Measurements from ENCODE around the gene TIAL1. TPM values are rescaled to one million over a fixed set of nuclear protein-coding genes. Genes with fewer than 3 reads are reported as not detected.
A peak's percentile ranks its signal among the peaks of the same experiment; 100 is the strongest.
"Not testable (repeated sequence)": the region's sequence is repeated elsewhere in the genome, so short reads cannot be mapped to it uniquely, and the experiment has no call there.

The TIAL1 gene
- total RNA-seq, 1 experiment from 2014 or later = 45.4 TPM

- no peaks in the 10 kb centered on the region for H3K27me3 ChIP-seq (ENCODE audit: control insufficient read depth, insufficient read depth, low read length)
- H3K4me3 ChIP-seq (ENCODE audit: insufficient read depth, low read depth, low read length) = no peak overlapping the region
- H3K36me3 ChIP-seq (replicated peaks; ENCODE audit: control insufficient read depth, insufficient read depth, low read length) = no peaks in the 10 kb centered on the region
- DNase-seq = no peak
Observed at GRCh38 chr10:119621078-119621384, 24.3 kb upstream of the TIAL1 start.

GRCh38 chr10:119620241-119621077 lies 23.7 kb upstream of the TIAL1 start:
- no peaks in the 10 kb centered on the region for H3K27me3 ChIP-seq (ENCODE audit: control insufficient read depth, insufficient read depth, low read length)
- H3K36me3 ChIP-seq (replicated peaks; ENCODE audit: control insufficient read depth, insufficient read depth, low read length) = no peaks in the 10 kb centered on the region
- no peak for DNase-seq
- H3K4me3 ChIP-seq (ENCODE audit: insufficient read depth, low read depth, low read length) = no peak overlapping the region

GRCh38 chr10:119619811-119620210 lies 23.0 kb upstream of the TIAL1 start:
- not testable (repeated sequence) for H3K27me3 ChIP-seq (ENCODE audit: control insufficient read depth, insufficient read depth, low read length); H3K36me3 ChIP-seq (replicated peaks; ENCODE audit: control insufficient read depth, insufficient read depth, low read length); H3K4me3 ChIP-seq (ENCODE audit: insufficient read depth, low read depth, low read length); DNase-seq

GRCh38 chr10:119619215-119619614 lies 22.5 kb upstream of the TIAL1 start:
- Histone ChIP-seq H3K36me3 (replicated peaks; ENCODE audit: control insufficient read depth, insufficient read depth, low read length) (no peaks in the 10 kb centered on the region), H3K4me3 (ENCODE audit: insufficient read depth, low read depth, low read length) (no peak overlapping the region), H3K27me3 (ENCODE audit: control insufficient read depth, insufficient read depth, low read length) (no peaks in the 10 kb centered on the region)
- DNase-seq = no peak

GRCh38 chr10:119616882-119617570 lies 20.3 kb upstream of the TIAL1 start:
- DNase-seq = peak; percentile 19
- Histone ChIP-seq H3K27me3 (ENCODE audit: control insufficient read depth, insufficient read depth, low read length) (no peaks in the 10 kb centered on the region), H3K4me3 (ENCODE audit: insufficient read depth, low read depth, low read length) (no peak overlapping the region), H3K36me3 (replicated peaks; ENCODE audit: control insufficient read depth, insufficient read depth, low read length) (no peaks in the 10 kb centered on the region)

- no peak for DNase-seq
- no peaks in the 10 kb centered on the region for H3K36me3 ChIP-seq (replicated peaks; ENCODE audit: control insufficient read depth, insufficient read depth, low read length)
- no peak overlapping the region for H3K4me3 ChIP-seq (ENCODE audit: insufficient read depth, low read depth, low read length)
- no peaks in the 10 kb centered on the region for H3K27me3 ChIP-seq (ENCODE audit: control insufficient read depth, insufficient read depth, low read length)
Observed at GRCh38 chr10:119614686-119615085, 17.9 kb upstream of the TIAL1 start.

- Histone ChIP-seq H3K36me3 (replicated peaks; ENCODE audit: control insufficient read depth, insufficient read depth, low read length) (no peaks in the 10 kb centered on the region), H3K27me3 (ENCODE audit: control insufficient read depth, insufficient read depth, low read length) (no peaks in the 10 kb centered on the region)
Observed at GRCh38 chr10:119613741-119614140, 17.0 kb upstream of the TIAL1 start.

GRCh38 chr10:119611433-119611832 lies 14.7 kb upstream of the TIAL1 start:
- no peak for DNase-seq
- Histone ChIP-seq H3K4me3 (ENCODE audit: insufficient read depth, low read depth, low read length) (no peak overlapping the region), H3K27me3 (ENCODE audit: control insufficient read depth, insufficient read depth, low read length) (no peaks in the 10 kb centered on the region), H3K36me3 (replicated peaks; ENCODE audit: control insufficient read depth, insufficient read depth, low read length) (no peaks in the 10 kb centered on the region)

More at GRCh38 chr10:119613741-119614140, 17.0 kb upstream of the TIAL1 start:
- no peak for DNase-seq
- H3K4me3 ChIP-seq (ENCODE audit: insufficient read depth, low read depth, low read length) = no peak overlapping the region

- Histone ChIP-seq H3K27me3 (ENCODE audit: control insufficient read depth, insufficient read depth, low read length) (no peaks in the 10 kb centered on the region), H3K36me3 (replicated peaks; ENCODE audit: control insufficient read depth, insufficient read depth, low read length) (no peaks in the 10 kb centered on the region), H3K4me3 (ENCODE audit: insufficient read depth, low read depth, low read length) (no peak overlapping the region)
- DNase-seq = no peak
Observed at GRCh38 chr10:119609516-119609915, 12.8 kb upstream of the TIAL1 start.

GRCh38 chr10:119608316-119609155 lies 11.8 kb upstream of the TIAL1 start:
- peak; percentile 43 for DNase-seq
- Histone ChIP-seq H3K27me3 (ENCODE audit: control insufficient read depth, insufficient read depth, low read length) (no peaks in the 10 kb centered on the region), H3K36me3 (replicated peaks; ENCODE audit: control insufficient read depth, insufficient read depth, low read length) (no peaks in the 10 kb centered on the region), H3K4me3 (ENCODE audit: insufficient read depth, low read depth, low read length) (no peak overlapping the region)

- H3K4me3 ChIP-seq (ENCODE audit: insufficient read depth, low read depth, low read length) = no peak overlapping the region
- H3K27me3 ChIP-seq (ENCODE audit: control insufficient read depth, insufficient read depth, low read length) = no peaks in the 10 kb centered on the region
- no peaks in the 10 kb centered on the region for H3K36me3 ChIP-seq (replicated peaks; ENCODE audit: control insufficient read depth, insufficient read depth, low read length)
- no peak for DNase-seq
Observed at GRCh38 chr10:119604468-119604867, 7.7 kb upstream of the TIAL1 start.

GRCh38 chr10:119602241-119603095 lies 5.7 kb upstream of the TIAL1 start:
- H3K27me3 ChIP-seq (ENCODE audit: control insufficient read depth, insufficient read depth, low read length) = no peaks in the 10 kb centered on the region
- H3K4me3 ChIP-seq (ENCODE audit: insufficient read depth, low read depth, low read length) = no peak overlapping the region
- H3K36me3 ChIP-seq (replicated peaks; ENCODE audit: control insufficient read depth, insufficient read depth, low read length) = no peaks in the 10 kb centered on the region
- DNase-seq = peak; percentile 60

- no peak overlapping the region for H3K4me3 ChIP-seq (ENCODE audit: insufficient read depth, low read depth, low read length)
- no peaks in the 10 kb centered on the region for H3K36me3 ChIP-seq (replicated peaks; ENCODE audit: control insufficient read depth, insufficient read depth, low read length)
- H3K27me3 ChIP-seq (ENCODE audit: control insufficient read depth, insufficient read depth, low read length) = no peaks in the 10 kb centered on the region
- DNase-seq = no peak
Observed at GRCh38 chr10:119598397-119598796, 1.6 kb upstream of the TIAL1 start.

All from H7 (cell line).